A549 (cell line): ENCODE measurements around the gene FLNB. TPM values are rescaled to one million over a fixed set of nuclear protein-coding genes. Genes with fewer than 3 reads are reported as not detected.

Experiments
- ATAC-seq, 2 experiments: fragments of 200-7000 bp in 1 of 2; fragments of >200 bp in 1 of 2; cut with Nextera tagmentation in 1 of 2; cut with Tn5 transposase in 1 of 2; 3 replicates each; pipeline versions ENCODE4 v1.8.0 to v1.9.1; 2018 to 2020; ENCODE audit warnings: mild to moderate bottlenecking in 1 of 2, moderate library complexity in 1 of 2
- CTCF ChIA-PET: fragments of 300-600 bp; sonication (Branson Sonifier 250); formaldehyde crosslinking; extraction: SDS; loops from one replicate; lab custom pipeline; 2021; ENCODE audit warnings: antibody characterized with exemption, inconsistent platforms; lab: Yijun Ruan, JAX
- POLR2A ChIA-PET: fragments of 350-600 bp; formaldehyde crosslinking; extraction: SDS; loops from one replicate; lab custom pipeline; 2021; ENCODE audit warnings: antibody characterized with exemption, inconsistent platforms; lab: Yijun Ruan, JAX
- DNase-seq, 2 experiments: peaks; one replicate each; pipeline versions ENCODE4 v3.0.0 to v3.0.0-alpha.2; 2011 to 2016; ENCODE audit warnings: low read depth in 1 of 2, low spot score in 1 of 2
- FAIRE-seq: peaks from 2 replicates; lab custom pipeline; 2011; peaks lifted over from hg19 to GRCh38; lab: Jason Lieb, UNC
- H3K27ac ChIP-seq, 2 experiments: fragments of >200 bp; sonication (Bioruptor Twin); formaldehyde crosslinking; 3 replicates each; pipeline ENCODE4 v1.5.1; 2016 to 2017
- H3K4me1 ChIP-seq: fragments of >200 bp; sonication (Bioruptor Twin); formaldehyde crosslinking; 3 replicates; pipeline ENCODE4 v1.6.1; 2016
- H3K4me2 ChIP-seq: fragments of >200 bp; sonication (Bioruptor Twin); formaldehyde crosslinking; 3 replicates; pipeline ENCODE4 v1.6.1; 2016
- H3K4me3 ChIP-seq: fragments of >200 bp; sonication (Bioruptor Twin); formaldehyde crosslinking; 3 replicates; pipeline ENCODE4 v1.5.1; 2016
- H3K9me3 ChIP-seq: fragments of >200 bp; sonication (Bioruptor Twin); formaldehyde crosslinking; 3 replicates; pipeline ENCODE4 v1.6.1; 2016
- CBX8 ChIP-seq: fragments of 200-600 bp; sonication (generic); IDR thresholded peaks from 2 replicates; pipeline ENCODE4 v1.6.1; 2016
- EP300 ChIP-seq, 2 experiments: fragments of >200 bp; sonication (Bioruptor Twin); formaldehyde crosslinking; IDR thresholded peaks; 2 replicates in 1 of 2; 3 replicates in 1 of 2; pipeline ENCODE4 v1.6.1; 2016 to 2017
- FOSB ChIP-seq: fragments of 250-450 bp; sonication (Bioruptor Pico); IDR thresholded peaks from 2 replicates; pipeline ENCODE4 v1.5.0; 2020; ENCODE audit warnings: mild to moderate bottlenecking, moderate library complexity
- FOXS1 ChIP-seq: fragments of 250-450 bp; sonication (Bioruptor Pico); IDR thresholded peaks from 2 replicates; pipeline ENCODE4 v1.5.0; 2020; ENCODE audit warnings: mild to moderate bottlenecking, moderate library complexity
- GATA3 ChIP-seq: IDR thresholded peaks from 2 replicates; pipeline ENCODE4 v1.6.1; 2012; ENCODE audit warnings: borderline replicate concordance
- HEYL ChIP-seq: fragments of 250-450 bp; sonication (Bioruptor Pico); IDR thresholded peaks from 2 replicates; pipeline ENCODE4 v1.8.0; 2021; ENCODE audit warnings: mild to moderate bottlenecking, moderate library complexity
- HOXA7 ChIP-seq: fragments of 250-450 bp; sonication (Bioruptor Pico); IDR thresholded peaks from 2 replicates; pipeline ENCODE4 v1.5.0; 2020; ENCODE audit warnings: mild to moderate bottlenecking, moderate library complexity
- HOXB5 ChIP-seq: fragments of 250-450 bp; sonication (Bioruptor Pico); IDR thresholded peaks from 2 replicates; pipeline ENCODE4 v1.5.0; 2020; ENCODE audit warnings: mild to moderate bottlenecking, moderate library complexity
- JUN ChIP-seq, 2 experiments: fragments of >200 bp; sonication (Bioruptor Twin); formaldehyde crosslinking; IDR thresholded peaks; 2 replicates in 1 of 2; 3 replicates in 1 of 2; pipeline ENCODE4 v1.6.1; 2016 to 2017
- MAFK ChIP-seq: fragments of 450-650 bp; IDR thresholded peaks from 2 replicates; pipeline ENCODE4 v1.6.1; 2014; ENCODE audit not compliant: partially characterized antibody
- MAZ ChIP-seq: fragments of 150-350 bp; IDR thresholded peaks from 2 replicates; pipeline ENCODE4 v1.6.1; 2014; ENCODE audit warnings: antibody characterized with exemption, low read depth, low read length, borderline replicate concordance
- NFE2L2 ChIP-seq: fragments of 150-350 bp; conservative IDR thresholded peaks from 2 replicates; pipeline ENCODE4 v1.6.1; 2014; ENCODE audit warnings: low read length
- NR3C1 ChIP-seq: fragments of >200 bp; sonication (Bioruptor Twin); formaldehyde crosslinking; IDR thresholded peaks from 3 replicates; pipeline ENCODE4 v1.6.1; 2017
- RAD21 ChIP-seq, 2 experiments: fragments of >200 bp in 1 of 2; sonication (Bioruptor Twin) in 1 of 2; formaldehyde crosslinking in 1 of 2; IDR thresholded peaks in 1 of 2; conservative IDR thresholded peaks in 1 of 2; 2 replicates in 1 of 2; 3 replicates in 1 of 2; pipeline ENCODE4 v1.6.1; 2012 to 2018; ENCODE audit warnings: inconsistent platforms in 1 of 2
- RARB ChIP-seq: fragments of 250-450 bp; sonication (Bioruptor Pico); IDR thresholded peaks from 2 replicates; pipeline ENCODE4 v1.8.0; 2021; ENCODE audit warnings: mild to moderate bottlenecking, moderate library complexity
- RCOR1 ChIP-seq: fragments of 150-350 bp; IDR thresholded peaks from 2 replicates; pipeline ENCODE4 v1.6.1; 2014; ENCODE audit warnings: antibody characterized with exemption, low read length, low read depth
- RNF2 ChIP-seq: fragments of 200-600 bp; sonication (generic); IDR thresholded peaks from 2 replicates; pipeline ENCODE4 v1.6.1; 2016; ENCODE audit warnings: low read depth, mild to moderate bottlenecking, antibody characterized with exemption, moderate library complexity, borderline replicate concordance
- SREBF2 ChIP-seq: fragments of 450-650 bp; IDR thresholded peaks from 2 replicates; pipeline ENCODE4 v1.6.1; 2014; ENCODE audit warnings: mild to moderate bottlenecking, moderate library complexity
- TP53 ChIP-seq: fragments of 250-450 bp; sonication (Bioruptor Pico); IDR thresholded peaks from 2 replicates; pipeline ENCODE4 v1.5.0; 2021; ENCODE audit warnings: mild to moderate bottlenecking, moderate library complexity
- USF2 ChIP-seq: fragments of 450-650 bp; IDR thresholded peaks from 2 replicates; pipeline ENCODE4 v1.6.1; 2014; ENCODE audit warnings: antibody characterized with exemption
- ZC3H11A ChIP-seq: fragments of 450-650 bp; IDR thresholded peaks from 2 replicates; pipeline ENCODE4 v1.6.1; 2014; ENCODE audit warnings: antibody characterized with exemption, mild to moderate bottlenecking
- ZFP36 ChIP-seq: fragments of 450-650 bp; IDR thresholded peaks from 2 replicates; pipeline ENCODE4 v1.6.1; 2014; ENCODE audit warnings: borderline replicate concordance; ENCODE audit not compliant: partially characterized antibody
- ZNF302 ChIP-seq: fragments of 250-450 bp; sonication (Bioruptor Pico); IDR thresholded peaks from 2 replicates; pipeline ENCODE4 v1.9.0; 2021; ENCODE audit warnings: inconsistent platforms, mild to moderate bottlenecking, moderate library complexity
- WGBS: methylation state at CpG from one replicate; pipeline ENCODE4 v1.1.6; 2017; ENCODE audit errors: missing lambda C conversion rate; 5-methylcytosine and 5-hydroxymethylcytosine counted together
- polyA plus RNA-seq, 4 experiments: library from polyadenylated mRNA; depleted of rRNA in 3 of 4; stranded (reverse); fragments of >200 nt; fragmentation: RNase III in 1 of 4; extraction: RNeasy Plus Mini Kit Qiagen cat#74134 plus additional on column Dnase treatment in 1 of 4; gene quantifications; 2 replicates in 3 of 4; 3 replicates in 1 of 4; pipeline ENCODE4 v1.2.3, GENCODE V29; 2011 to 2017
- TF ChIP-seq, protein P1 (sequence below): IDR thresholded peaks from 2 replicates; pipeline ENCODE4 v1.6.1; 2012; ENCODE audit warnings: low read depth, borderline replicate concordance
- TF ChIP-seq, protein P2 (sequence below): fragments of 200-600 bp; sonication (generic); IDR thresholded peaks from 2 replicates; pipeline ENCODE4 v1.6.1; 2016; ENCODE audit warnings: antibody characterized with exemption, mild to moderate bottlenecking, moderate library complexity

Gene FLNB
- polyA plus RNA-seq, 2 of the 4 experiments (the other 2 are of a cell fraction), result 235 to 439 TPM

DNA sequence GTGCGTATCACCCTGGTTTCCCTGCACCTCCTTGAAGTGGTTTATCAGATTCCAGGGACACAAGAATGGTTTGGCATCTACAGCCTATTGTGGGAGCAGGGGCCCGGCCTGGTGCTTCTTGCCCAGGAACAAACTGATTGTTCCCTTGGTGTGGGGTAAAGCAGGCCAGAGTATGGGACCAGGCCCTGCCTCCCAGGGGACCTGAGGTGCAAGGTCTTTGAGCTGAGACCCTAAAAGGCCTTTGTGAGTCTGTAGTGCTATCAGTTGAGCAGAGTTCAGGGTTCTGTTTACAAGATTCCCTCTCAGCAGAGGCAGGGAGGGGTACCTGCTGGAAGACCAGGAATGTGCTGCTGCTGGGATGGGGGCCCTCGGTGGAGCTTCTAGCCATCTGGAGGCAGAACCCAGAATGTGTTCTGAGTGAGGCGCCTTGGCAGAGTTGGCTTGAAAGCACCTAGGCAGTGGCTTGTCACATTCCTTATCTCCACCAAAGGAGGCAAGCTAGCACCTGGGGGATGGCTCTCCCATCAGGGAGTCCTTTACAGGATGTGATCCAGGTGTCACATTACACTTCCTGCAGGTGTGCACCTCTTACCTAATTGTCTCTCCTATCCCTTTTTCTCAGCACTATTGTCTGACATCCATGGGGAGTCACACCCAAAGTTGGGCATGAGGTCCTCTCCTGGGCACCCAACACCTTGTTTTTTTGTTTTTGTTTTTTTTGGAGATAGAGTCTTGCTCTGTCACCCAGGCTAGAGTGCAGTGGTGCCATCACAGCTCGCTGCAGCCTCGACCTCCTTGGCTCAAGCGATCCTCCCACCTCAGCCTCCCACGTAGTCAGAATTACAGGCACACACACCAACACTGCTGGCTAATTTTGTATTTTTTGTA lies 13.1 kb downstream of the FLNB start:
- no peaks in the 10 kb centered on the region for H3K9me3 ChIP-seq
- H3K4me3 ChIP-seq, result no peak overlapping the region
- H3K27ac ChIP-seq, result peak overlapping the region; percentile 12 to 83; a peak in 4 of 6 replicates
- peak overlapping the region; percentile 87 for H3K4me2 ChIP-seq
- H3K4me1 ChIP-seq, result peaks cover 100% of the 10 kb centered on the region
- TF ChIP-seq HOXA7 (no peak), EP300 (IDR thresholded peaks at IDR 0.05) (no peak), MAZ (no peak), HOXB5 (CRISPR knock-in tag) (no peak), ZNF302 (no peak), MAFK (no peak), FOXS1 (CRISPR knock-in tag) (no peak), GATA3 (no peak)
- TF ChIP-seq, protein P1, sequence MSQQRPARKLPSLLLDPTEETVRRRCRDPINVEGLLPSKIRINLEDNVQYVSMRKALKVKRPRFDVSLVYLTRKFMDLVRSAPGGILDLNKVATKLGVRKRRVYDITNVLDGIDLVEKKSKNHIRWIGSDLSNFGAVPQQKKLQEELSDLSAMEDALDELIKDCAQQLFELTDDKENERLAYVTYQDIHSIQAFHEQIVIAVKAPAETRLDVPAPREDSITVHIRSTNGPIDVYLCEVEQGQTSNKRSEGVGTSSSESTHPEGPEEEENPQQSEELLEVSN, result no peak
- WGBS, result 32% methylated on average over 8 of the region's 8 CpGs
- CTCF ChIA-PET, result interaction anchor here (0.5 kb wide), 1 partner anchor 196 kb away, joined by 3 read pairs; no protein-coding TSS in a partner anchor
- POLR2A ChIA-PET, result interaction anchor here (0.7 kb wide), 1 partner anchor 55 kb away, joined by 3 read pairs; no protein-coding TSS in a partner anchor
- DNase-seq, result no peak
- ATAC-seq, result peak in 1 of 2 experiments; percentile 6; a peak in 4 of 6 replicates
- no peak for FAIRE-seq

GRCh38 chr3:58021962-58022361 lies 13.7 kb downstream of the FLNB start:
- POLR2A ChIA-PET, result interaction anchor here (0.7 kb wide), 1 partner anchor 54 kb away, joined by 3 read pairs; no protein-coding TSS in a partner anchor
- CTCF ChIA-PET, result interaction anchor here (0.7 kb wide), 2 partner anchors 20 to 143 kb away, joined by 3 read pairs; no protein-coding TSS in a partner anchor
- 15% methylated on average over 4 of the region's 5 CpGs for WGBS

More at GRCh38 chr3:58021962-58022361, 13.7 kb downstream of the FLNB start:
- Histone ChIP-seq H3K9me3 (no peaks in the 10 kb centered on the region), H3K27ac (peak overlapping the region; percentile 8 to 83; a peak in 3 of 6 replicates), H3K4me2 (peak overlapping the region; percentile 87), H3K4me3 (no peak overlapping the region)
- peak in 1 of 2 experiments; percentile 4; a peak in 2 of 6 replicates for ATAC-seq
- TF ChIP-seq FOSB (CRISPR knock-in tag), result no peak
- no peak for TF ChIP-seq GATA3
- no peak for TF ChIP-seq NR3C1
- no peak for TF ChIP-seq RARB (CRISPR knock-in tag)
- TF ChIP-seq RAD21 (conservative IDR thresholded peaks at IDR 0.05 in 1 of 2, IDR thresholded peaks at IDR 0.05 in 1 of 2), result no peak
- TF ChIP-seq ZFP36, result no peak
- TF ChIP-seq NFE2L2, result no peak
- no peak for TF ChIP-seq HEYL
- TF ChIP-seq MAZ, result no peak
- no peak for TF ChIP-seq JUN (IDR thresholded peaks at IDR 0.05)
- no peak for TF ChIP-seq CBX8
- no peak for TF ChIP-seq RNF2
- TF ChIP-seq SREBF2, result no peak
- no peak for TF ChIP-seq RCOR1
- no peak for TF ChIP-seq USF2
- no peak for TF ChIP-seq ZC3H11A
- TF ChIP-seq, protein P2, sequence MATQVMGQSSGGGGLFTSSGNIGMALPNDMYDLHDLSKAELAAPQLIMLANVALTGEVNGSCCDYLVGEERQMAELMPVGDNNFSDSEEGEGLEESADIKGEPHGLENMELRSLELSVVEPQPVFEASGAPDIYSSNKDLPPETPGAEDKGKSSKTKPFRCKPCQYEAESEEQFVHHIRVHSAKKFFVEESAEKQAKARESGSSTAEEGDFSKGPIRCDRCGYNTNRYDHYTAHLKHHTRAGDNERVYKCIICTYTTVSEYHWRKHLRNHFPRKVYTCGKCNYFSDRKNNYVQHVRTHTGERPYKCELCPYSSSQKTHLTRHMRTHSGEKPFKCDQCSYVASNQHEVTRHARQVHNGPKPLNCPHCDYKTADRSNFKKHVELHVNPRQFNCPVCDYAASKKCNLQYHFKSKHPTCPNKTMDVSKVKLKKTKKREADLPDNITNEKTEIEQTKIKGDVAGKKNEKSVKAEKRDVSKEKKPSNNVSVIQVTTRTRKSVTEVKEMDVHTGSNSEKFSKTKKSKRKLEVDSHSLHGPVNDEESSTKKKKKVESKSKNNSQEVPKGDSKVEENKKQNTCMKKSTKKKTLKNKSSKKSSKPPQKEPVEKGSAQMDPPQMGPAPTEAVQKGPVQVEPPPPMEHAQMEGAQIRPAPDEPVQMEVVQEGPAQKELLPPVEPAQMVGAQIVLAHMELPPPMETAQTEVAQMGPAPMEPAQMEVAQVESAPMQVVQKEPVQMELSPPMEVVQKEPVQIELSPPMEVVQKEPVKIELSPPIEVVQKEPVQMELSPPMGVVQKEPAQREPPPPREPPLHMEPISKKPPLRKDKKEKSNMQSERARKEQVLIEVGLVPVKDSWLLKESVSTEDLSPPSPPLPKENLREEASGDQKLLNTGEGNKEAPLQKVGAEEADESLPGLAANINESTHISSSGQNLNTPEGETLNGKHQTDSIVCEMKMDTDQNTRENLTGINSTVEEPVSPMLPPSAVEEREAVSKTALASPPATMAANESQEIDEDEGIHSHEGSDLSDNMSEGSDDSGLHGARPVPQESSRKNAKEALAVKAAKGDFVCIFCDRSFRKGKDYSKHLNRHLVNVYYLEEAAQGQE, result no peak
- no peak for TF ChIP-seq TP53 (CRISPR knock-in tag)
- TF ChIP-seq, all 56 proteins: peak for 0
- peaks cover 100% of the 10 kb centered on the region for H3K4me1 ChIP-seq
- FAIRE-seq, result no peak
- DNase-seq, result no peak
